Endothelial cell of umbilical vein (primary cell): ENCODE measurements around the gene ADAMTS12. TPM values are rescaled to one million over a fixed set of nuclear protein-coding genes. Genes with fewer than 3 reads are reported as not detected.
A peak's percentile ranks its signal among the peaks of the same experiment; 100 is the strongest.

ENCODE experiments used
- BruUV-seq: library from RNA; stranded (reverse); fragments of 400-500 nt; replicated peaks from 2 replicates; lab custom pipeline; 2021; lab: Mats Ljungman, UMichigan
- CTCF ChIA-PET: fragments of 300-600, 350-600 bp; sonication (Branson Sonifier 250); formaldehyde crosslinking; loops from one replicate; lab custom pipeline; 2021; ENCODE audit warnings: antibody characterized with exemption, inconsistent platforms; lab: Charles Lee
- POLR2A ChIA-PET: fragments of 300-600, 350-600 bp; sonication (Branson Sonifier 250); formaldehyde crosslinking; loops from one replicate; lab custom pipeline; 2021; ENCODE audit warnings: antibody characterized with exemption, inconsistent platforms; lab: Charles Lee
- DNase-seq: peaks from one replicate; pipeline ENCODE4 v3.0.0-alpha.2; 2011; ENCODE audit warnings: low read depth, low spot score
- FAIRE-seq: peaks from 2 replicates; lab custom pipeline; 2011; peaks lifted over from hg19 to GRCh38; lab: Jason Lieb, UNC
- H2AFZ ChIP-seq: 2 replicates; pipeline ENCODE4 v1.6.0; 2012; ENCODE audit warnings: low read depth, low read length, control low read depth, inconsistent platforms
- H3K27ac ChIP-seq: 2 replicates; pipeline ENCODE4 v1.5.1; 2011; ENCODE audit warnings: low read depth, mild to moderate bottlenecking, control low read depth, low read length, moderate library complexity; ENCODE audit not compliant: insufficient read depth
- H3K27me3 ChIP-seq, 2 experiments: 2 replicates each; pipeline versions ENCODE4 v1.6.0 to v1.6.1; 2011; ENCODE audit warnings: low read length in 2 of 2, mixed read lengths in 1 of 2; ENCODE audit not compliant: control insufficient read depth in 2 of 2, insufficient read depth in 2 of 2
- H3K36me3 ChIP-seq, 2 experiments: 2 replicates in 1 of 2; 3 replicates in 1 of 2; pipeline ENCODE4 v1.5.1; 2011; ENCODE audit warnings: low read length in 2 of 2, mild to moderate bottlenecking in 1 of 2, moderate library complexity in 1 of 2; ENCODE audit not compliant: control insufficient read depth in 2 of 2, insufficient read depth in 2 of 2; ENCODE audit errors: extremely low read depth in 1 of 2
- H3K4me1 ChIP-seq: 3 replicates; pipeline ENCODE4 v1.5.1; 2011; ENCODE audit warnings: mild to moderate bottlenecking, low read length; ENCODE audit not compliant: control insufficient read depth, insufficient read depth; ENCODE audit errors: extremely low read depth
- H3K4me2 ChIP-seq: 2 replicates; pipeline ENCODE4 v1.6.1; 2011; ENCODE audit warnings: low read length, control low read depth, mixed read lengths; ENCODE audit not compliant: insufficient read depth
- H3K4me3 ChIP-seq, 3 experiments: fragments of 200-600 bp in 1 of 3; sonication (generic), shearing (Covaris generic) in 1 of 3; replicated peaks in 1 of 3; 2 replicates each; pipeline ENCODE4 v1.5.1; 2011 to 2016; ENCODE audit warnings: control low read depth in 3 of 3, low read length in 3 of 3, mild to moderate bottlenecking in 2 of 3, inconsistent platforms in 1 of 3, low read depth in 1 of 3, moderate library complexity in 1 of 3; ENCODE audit not compliant: insufficient read depth in 1 of 3
- H3K79me2 ChIP-seq: 2 replicates; pipeline ENCODE4 v1.6.0; 2012; ENCODE audit warnings: low read length, inconsistent platforms; ENCODE audit not compliant: control insufficient read depth, insufficient read depth
- H3K9ac ChIP-seq: replicated peaks from 2 replicates; pipeline ENCODE3; 2011; ENCODE audit warnings: low read length, control low read depth; ENCODE audit not compliant: insufficient read depth; ENCODE audit errors: extremely low read depth
- H3K9me1 ChIP-seq: replicated peaks from 3 replicates; pipeline ENCODE4 v1.6.0; 2011; ENCODE audit warnings: mild to moderate bottlenecking, low read length; ENCODE audit not compliant: control insufficient read depth, insufficient read depth; ENCODE audit errors: extremely low read depth
- H3K9me3 ChIP-seq: replicated peaks from 2 replicates; pipeline ENCODE4 v1.5.1; 2012; ENCODE audit warnings: low read length, inconsistent platforms; ENCODE audit not compliant: control insufficient read depth, insufficient read depth
- H4K20me1 ChIP-seq: replicated peaks from 2 replicates; pipeline ENCODE3; 2011; ENCODE audit warnings: mild to moderate bottlenecking, low read length; ENCODE audit not compliant: control insufficient read depth, insufficient read depth; ENCODE audit errors: extremely low read depth
- CTCF ChIP-seq, 2 donors: IDR thresholded peaks; 1 replicate in 1 of 2; 2 replicates in 1 of 2; pipeline ENCODE4 v1.5.1; 2011; ENCODE audit warnings: low read length in 2 of 2, mild to moderate bottlenecking in 2 of 2, moderate library complexity in 2 of 2, control low read depth in 1 of 2, inconsistent platforms in 1 of 2, low read depth in 1 of 2; ENCODE audit not compliant: insufficient read depth in 1 of 2; ENCODE audit errors: extremely low read depth in 1 of 2
- EZH2 ChIP-seq: IDR thresholded peaks from 2 replicates; pipeline ENCODE4 v1.6.1; 2012; ENCODE audit warnings: borderline replicate concordance, low read depth, mild to moderate bottlenecking, moderate library complexity, low read length, inconsistent platforms; ENCODE audit not compliant: severe bottlenecking
- FOS ChIP-seq: IDR thresholded peaks from 2 replicates; pipeline ENCODE4 v1.6.1; 2011; ENCODE audit warnings: mild to moderate bottlenecking, low read length, moderate library complexity, borderline replicate concordance; ENCODE audit not compliant: insufficient read depth
- GATA2 ChIP-seq: IDR thresholded peaks from 2 replicates; pipeline ENCODE4 v1.7.0; 2011; ENCODE audit warnings: low read depth, mild to moderate bottlenecking, moderate library complexity, mixed read lengths, low read length; ENCODE audit not compliant: insufficient read length, insufficient read depth
- JUN ChIP-seq: IDR thresholded peaks from 2 replicates; pipeline ENCODE4 v1.6.1; 2011; ENCODE audit warnings: borderline replicate concordance, low read depth; ENCODE audit not compliant: insufficient read length, insufficient read depth
- MAX ChIP-seq: IDR thresholded peaks from 2 replicates; pipeline ENCODE4 v1.6.1; 2011; ENCODE audit not compliant: insufficient read depth, insufficient read length
- MYC ChIP-seq: IDR thresholded peaks from one replicate; pipeline ENCODE4 v1.6.1; 2011; ENCODE audit warnings: mild to moderate bottlenecking, low read depth, low read length
- POLR2A ChIP-seq: IDR thresholded peaks from 2 replicates; pipeline ENCODE4 v1.6.1; 2012; ENCODE audit warnings: low read depth, mild to moderate bottlenecking, control low read depth, low read length
- POLR2AphosphoS5 ChIP-seq: IDR thresholded peaks from 2 replicates; pipeline ENCODE4 v1.6.1; 2012; ENCODE audit warnings: low read depth, mild to moderate bottlenecking, control low read depth, low read length, moderate library complexity; ENCODE audit not compliant: insufficient read depth
- dilution Hi-C: fragments of 300-500 bp; cut with MboI; formaldehyde crosslinking; loops from one replicate; pipeline ENCODE4 v1.15.0; 2019; ENCODE audit warnings: low sequenced_read_pairs; ENCODE audit not compliant: extremely low pct_ligation_motif_present
- intact Hi-C: fragments of 100-400 bp; cut with micrococcal nuclease; formaldehyde crosslinking; loops from one replicate; pipeline ENCODE4 v1.10.0; 2022
- polyA plus RNA-seq, 4 experiments: library from polyadenylated mRNA; depleted of rRNA in 3 of 4; stranded (reverse) in 3 of 4; unstranded in 1 of 4; fragments of >200 nt; gene quantifications; 2 replicates each; pipeline versions ENCODE4 v1.2.1 to v1.2.3, GENCODE V29; 2011 to 2012; ENCODE audit warnings: missing spikeins in 1 of 4
- total RNA-seq: library from RNA; stranded (reverse); gene quantifications from 2 replicates; pipeline ENCODE4 v1.2.3, GENCODE V29; 2021

The ADAMTS12 gene
- total and polyA plus RNA-seq, 2 donors (not counting 3 experiments of a cell fraction or from before 2014, with no cell fraction given): 0.88 TPM; not detected in 1

GRCh38 chr5:33794550-33795181 lies 97.1 kb downstream of the ADAMTS12 start:
- Histone ChIP-seq H3K9ac (no peak overlapping the region), H3K79me2 (no peaks in the 10 kb centered on the region), H2AFZ (no peak overlapping the region), H3K4me3 (no peak overlapping the region), H4K20me1 (no peaks in the 10 kb centered on the region), H3K4me2 (no peak overlapping the region), H3K4me1 (peaks cover 7% of the 10 kb centered on the region), H3K9me1 (no peaks in the 10 kb centered on the region), H3K27ac (no peak overlapping the region), H3K36me3 (no peaks in the 10 kb centered on the region), H3K27me3 (no peaks in the 10 kb centered on the region), H3K9me3 (no peaks in the 10 kb centered on the region)
- CTCF ChIA-PET: interaction anchor here (0.7 to 1.2 kb wide), 3 partner anchors 9 to 206 kb away, joined by 3 to 4 read pairs (median 3); no protein-coding TSS in a partner anchor
- intact Hi-C loops: no loop called here
- TF ChIP-seq MAX: no peak
- FAIRE-seq (no peak), DNase-seq (peak; percentile 8)
- no TSS peak for BruUV-seq
- POLR2A ChIA-PET: no interaction called here
- dilution Hi-C loops: no loop called here

GRCh38 chr5:33793836-33794549 lies 97.8 kb downstream of the ADAMTS12 start:
- DNase-seq (no peak), FAIRE-seq (peak; percentile 35)
- H3K27ac ChIP-seq: no peak overlapping the region
- no peaks in the 10 kb centered on the region for H3K79me2 ChIP-seq
- H4K20me1 ChIP-seq: no peaks in the 10 kb centered on the region
- no peak overlapping the region for H3K4me2 ChIP-seq
- H3K4me1 ChIP-seq: peaks cover 7% of the 10 kb centered on the region
- no TSS peak for BruUV-seq
- no peaks in the 10 kb centered on the region for H3K9me3 ChIP-seq
- POLR2A ChIA-PET: no interaction called here
- intact Hi-C loops: no loop called here
- dilution Hi-C loops: no loop called here
- no peak overlapping the region for H3K9ac ChIP-seq
- CTCF ChIA-PET: interaction anchor here (1.2 kb wide), 1 partner anchor 205 kb away, joined by 4 read pairs; no protein-coding TSS in a partner anchor
- H3K27me3 ChIP-seq: no peaks in the 10 kb centered on the region
- no peak overlapping the region for H2AFZ ChIP-seq
- TF ChIP-seq GATA2: no peak
- TF ChIP-seq CTCF (IDR thresholded peaks at IDR 0.05; ENCODE audit: extremely low read depth in 1 of 2, insufficient read depth in 1 of 2, low read depth in 1 of 2, low read length in 2 of 2): no peak
- TF ChIP-seq MAX: no peak
- no peak for TF ChIP-seq JUN
- no peak for TF ChIP-seq POLR2A
- no peak for TF ChIP-seq MYC
- TF ChIP-seq EZH2: no peak
- TF ChIP-seq POLR2AphosphoS5: no peak
- TF ChIP-seq FOS: no peak
- no peaks in the 10 kb centered on the region for H3K9me1 ChIP-seq
- no peak overlapping the region for H3K4me3 ChIP-seq
- H3K36me3 ChIP-seq: no peaks in the 10 kb centered on the region
